Muscle of back (tissue), 11 donors: ENCODE data around the gene S100PBP. TPM values are rescaled to one million over a fixed set of nuclear protein-coding genes. Genes with fewer than 3 reads are reported as not detected.

Source experiments
- DNase-seq, 3 donors: peaks; one replicate each; pipeline versions ENCODE4 v3.0.0 to v3.0.0-alpha.2; 2013
- polyA plus RNA-seq, 10 donors: library from polyadenylated mRNA; unstranded; fragments of 120-200 nt; gene quantifications; one replicate each; pipeline ENCODE4 v1.2.1, GENCODE V29; 2013; ENCODE audit not compliant: insufficient read length in 10 of 10

Gene S100PBP
- polyA plus RNA-seq, 10 donors = 16.9 to 38.8 (median 24.4) TPM

- DNase-seq = peak in 1 of 3 donors; percentile 7
These were observed 1.5 kb downstream of the S100PBP start for GRCh38 chr1:32818804-32819541.

DNA sequence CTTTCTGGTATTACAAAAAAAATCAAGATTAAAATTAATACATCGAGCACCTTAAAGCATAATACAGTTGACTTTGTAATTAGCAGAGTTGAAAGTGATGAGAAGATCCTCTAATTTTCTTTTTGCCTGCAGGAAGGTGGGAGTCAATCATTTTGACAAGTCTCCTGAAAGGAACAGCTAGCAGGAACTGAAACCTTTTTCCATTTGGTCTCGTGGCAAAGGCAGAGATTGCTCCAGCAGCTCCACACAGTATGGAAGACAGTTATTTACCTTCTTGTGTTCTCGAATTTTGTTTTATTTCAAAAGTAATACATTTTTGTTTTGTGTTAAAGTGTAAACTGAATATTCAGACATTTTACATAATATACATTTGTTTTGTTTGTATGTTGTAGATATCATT is 7.7 kb downstream of the S100PBP start:
- no peak for DNase-seq

DNA sequence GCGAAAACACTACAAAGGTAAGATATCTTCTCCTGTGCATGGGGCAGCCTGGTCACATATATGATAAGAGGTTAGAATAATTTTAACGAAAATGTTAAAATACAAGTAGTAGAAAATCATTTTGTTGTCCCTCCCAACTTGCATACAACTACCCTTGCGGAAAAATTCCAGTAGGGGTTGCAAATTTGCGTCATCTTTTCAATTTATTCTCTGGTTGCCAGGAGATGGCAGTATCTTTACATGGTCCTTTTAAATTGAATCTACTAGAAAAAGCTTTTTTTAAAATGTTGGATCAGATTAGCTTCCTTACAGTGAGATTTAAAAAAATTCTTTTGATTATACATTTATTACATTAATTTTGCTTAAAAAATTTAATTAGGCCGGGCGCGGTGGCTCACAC is 10.9 kb downstream of the S100PBP start:
- peak; percentile 21 to 61 (median 36) for DNase-seq

GRCh38 chr1:32830092-32830852 is 12.8 kb downstream of the S100PBP start:
- DNase-seq = no peak

DNA sequence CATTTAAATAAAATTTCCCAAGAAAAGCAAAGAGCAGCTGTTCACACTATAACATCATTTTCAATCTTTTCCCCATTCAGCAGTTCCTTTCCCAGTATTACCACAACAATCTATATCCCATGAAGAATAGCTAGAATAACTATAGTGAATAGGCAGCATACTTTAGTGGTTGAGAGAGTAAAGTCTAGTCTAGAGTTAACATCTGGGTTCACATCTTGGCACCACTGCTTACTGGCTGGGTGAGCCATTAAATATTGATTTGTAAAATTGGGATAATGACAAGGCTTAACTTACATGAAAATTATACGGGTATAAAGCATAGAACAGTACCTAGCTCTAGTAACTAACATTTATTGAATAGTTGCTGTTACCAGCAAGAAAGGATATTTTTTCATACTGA is 14.4 kb downstream of the S100PBP start:
- DNase-seq = no peak

DNA sequence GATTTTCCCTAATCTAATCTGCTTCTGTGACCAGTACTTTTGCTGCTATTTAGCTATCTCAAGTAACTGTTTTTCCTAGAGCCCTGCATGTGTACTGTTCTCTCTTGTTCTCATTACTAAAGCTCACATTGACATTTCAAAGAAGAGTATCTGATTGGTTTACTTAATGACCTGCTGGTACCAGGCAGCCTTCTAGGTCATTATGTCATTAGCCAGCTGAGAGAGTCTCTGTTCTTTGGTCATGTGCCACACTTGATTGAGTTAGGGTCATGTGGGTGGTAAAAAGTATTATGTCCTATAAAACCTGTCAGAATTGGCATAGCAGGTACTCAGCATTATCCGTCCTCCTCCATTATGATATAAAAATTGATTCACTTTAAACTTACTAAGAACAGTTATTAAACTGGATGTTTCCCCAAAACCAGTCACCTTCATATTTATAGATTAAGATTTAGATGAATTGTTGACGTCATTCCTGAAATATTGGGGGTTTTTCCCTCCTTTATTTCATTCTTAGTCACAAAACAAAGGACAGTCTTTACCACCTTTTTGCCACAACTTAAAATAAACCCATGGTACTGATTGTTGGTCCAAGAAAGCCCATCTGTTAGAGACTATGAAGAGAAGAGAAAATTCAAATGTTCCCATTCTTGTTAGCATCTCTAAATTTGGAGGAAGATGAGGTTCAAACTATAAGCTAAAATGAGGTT is 31.1 kb downstream of the S100PBP start:
- DNase-seq = no peak

DNA sequence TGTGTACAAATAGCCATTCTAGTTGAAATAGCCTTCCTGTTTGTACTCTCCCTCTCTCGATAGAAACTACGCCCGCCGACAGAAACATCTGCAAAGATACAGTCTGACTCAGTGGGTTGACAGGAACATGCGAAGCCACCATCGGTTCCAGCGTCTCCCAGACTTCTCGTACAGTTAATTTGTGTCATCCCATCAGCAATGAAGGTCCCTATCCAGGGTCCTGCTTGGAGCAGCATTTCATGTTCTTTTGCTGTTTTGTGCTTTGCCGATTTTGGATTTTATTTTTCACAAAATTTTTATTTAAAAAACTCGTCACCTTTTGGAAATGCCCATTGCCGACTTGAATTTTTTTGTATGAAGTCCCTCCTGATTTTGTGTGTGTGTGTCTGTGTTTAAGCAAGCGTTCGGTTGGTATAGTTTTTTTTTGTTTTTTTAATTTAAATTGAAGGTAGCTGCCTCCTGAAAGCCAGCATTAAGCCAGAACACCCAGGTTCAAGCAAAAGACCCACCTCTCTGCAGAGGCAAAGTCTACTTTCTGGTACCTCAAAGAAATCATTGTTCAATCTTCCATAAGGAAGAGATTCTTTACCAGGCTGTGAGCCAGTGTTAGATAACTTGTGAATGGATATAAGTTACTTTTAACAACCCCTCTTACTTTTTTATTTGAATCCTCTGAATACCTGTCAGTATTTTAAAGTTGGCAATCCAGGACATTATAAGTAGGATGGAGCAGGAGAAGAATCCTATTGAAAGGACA is 38.6 kb downstream of the S100PBP start:
- no peak for DNase-seq

- DNase-seq = no peak
These were observed 40.7 kb downstream of the S100PBP start for GRCh38 chr1:32858136-32858535.

DNA sequence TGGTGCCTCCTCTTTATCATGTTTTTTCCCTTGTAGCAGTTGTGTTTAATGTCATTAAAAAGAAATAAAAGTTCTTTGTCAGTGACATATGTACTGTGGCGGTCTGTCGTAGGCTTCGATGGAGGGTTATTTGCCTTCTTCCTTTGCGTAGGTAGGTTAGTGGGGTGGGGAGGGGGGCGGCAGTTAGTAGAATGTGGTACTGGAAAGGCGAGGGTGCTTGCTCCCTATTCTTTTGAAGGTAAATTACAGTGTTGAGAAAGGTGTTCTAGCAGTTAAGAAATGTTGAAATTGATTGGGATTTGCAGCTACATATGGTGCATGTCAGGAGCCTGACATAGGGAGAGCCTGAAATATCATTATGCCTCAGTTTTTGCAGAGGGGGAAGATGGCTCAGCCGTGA is 41.3 kb downstream of the S100PBP start:
- no peak for DNase-seq

- no peak for DNase-seq
These were observed 42.5 kb downstream of the S100PBP start for GRCh38 chr1:32859915-32860314.

DNA sequence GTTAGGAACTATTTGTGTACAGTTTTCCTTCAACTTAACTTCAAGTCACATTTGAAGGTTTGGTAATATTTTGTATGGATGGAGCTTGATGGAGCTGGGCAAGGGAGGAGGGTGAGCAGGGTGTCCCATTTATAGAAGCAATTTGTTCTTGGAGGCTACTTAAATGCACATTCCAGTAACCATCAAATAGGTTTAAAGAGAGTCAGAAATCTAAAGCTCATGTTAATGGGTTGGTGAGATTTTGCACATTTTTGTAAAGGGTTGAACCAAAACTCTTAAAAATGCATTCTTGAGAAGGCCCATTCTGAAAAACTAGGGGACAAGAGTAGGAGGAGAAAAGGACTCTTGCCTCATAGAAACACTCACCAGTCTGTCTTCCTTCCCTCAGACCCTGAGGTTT is 43.1 kb downstream of the S100PBP start:
- DNase-seq = no peak

- no peak for DNase-seq
These were observed 44.6 kb downstream of the S100PBP start for GRCh38 chr1:32861904-32862695.

DNA sequence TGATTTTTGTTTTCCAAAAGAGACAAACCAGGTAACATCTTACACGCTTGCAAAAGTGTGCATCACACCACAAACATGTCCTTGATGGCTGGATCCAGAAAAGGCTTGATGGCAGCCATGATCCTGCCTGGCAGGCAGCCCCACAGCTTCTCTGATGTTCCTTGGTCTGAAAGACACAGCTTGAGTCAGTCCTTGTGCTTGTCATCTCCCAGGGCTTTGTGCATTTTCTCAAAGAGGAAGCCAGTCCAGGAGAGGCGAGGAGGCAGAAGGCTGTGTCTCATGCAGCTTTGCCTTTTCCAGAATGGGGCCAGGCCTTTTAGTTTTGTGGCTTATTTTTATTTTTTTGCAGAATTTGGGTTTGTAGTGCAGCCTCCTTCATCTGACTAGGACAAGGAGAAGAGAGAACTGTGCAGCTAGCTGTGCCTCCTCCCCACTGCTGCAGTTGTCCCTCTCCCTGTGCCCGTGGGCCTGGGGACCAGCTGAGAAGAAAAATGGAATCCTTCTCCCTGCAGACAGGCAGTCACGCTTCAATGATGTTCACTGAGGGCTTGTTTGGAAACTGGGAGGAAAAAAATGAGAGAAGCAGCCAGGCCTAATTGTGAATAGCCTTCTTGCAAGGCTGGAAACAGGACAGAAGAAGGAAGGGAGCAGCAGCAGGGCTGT is 45.9 kb downstream of the S100PBP start:
- DNase-seq = no peak

GRCh38 chr1:32863881-32864245 is 46.4 kb downstream of the S100PBP start:
- no peak for DNase-seq

GRCh38 chr1:32864375-32865019 is 47.0 kb downstream of the S100PBP start:
- DNase-seq = no peak

- no peak for DNase-seq
These were observed 48.4 kb downstream of the S100PBP start for GRCh38 chr1:32865639-32866405.

DNA sequence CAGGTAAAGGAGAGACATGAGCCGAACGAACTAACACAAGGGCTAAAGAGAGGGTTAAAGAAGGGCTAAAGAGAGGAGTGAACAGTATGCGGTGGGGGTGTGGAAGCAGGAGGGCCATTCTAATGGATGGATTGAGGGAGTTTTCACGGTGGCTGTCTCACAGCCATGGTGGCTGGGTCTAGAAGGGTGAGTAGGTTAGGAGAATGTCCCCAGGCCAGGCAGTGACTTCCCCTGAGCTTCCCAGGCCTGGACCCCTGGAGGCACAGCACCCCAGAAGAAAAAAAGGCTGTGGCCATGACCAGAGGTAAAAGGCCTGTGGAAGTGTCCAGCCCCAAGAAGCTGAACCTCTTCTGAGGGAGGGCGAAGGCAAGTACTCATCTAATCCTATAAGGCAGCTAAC is 49.7 kb downstream of the S100PBP start:
- DNase-seq = no peak

GRCh38 chr1:32867671-32868070 is 50.2 kb downstream of the S100PBP start:
- DNase-seq = no peak

DNA sequence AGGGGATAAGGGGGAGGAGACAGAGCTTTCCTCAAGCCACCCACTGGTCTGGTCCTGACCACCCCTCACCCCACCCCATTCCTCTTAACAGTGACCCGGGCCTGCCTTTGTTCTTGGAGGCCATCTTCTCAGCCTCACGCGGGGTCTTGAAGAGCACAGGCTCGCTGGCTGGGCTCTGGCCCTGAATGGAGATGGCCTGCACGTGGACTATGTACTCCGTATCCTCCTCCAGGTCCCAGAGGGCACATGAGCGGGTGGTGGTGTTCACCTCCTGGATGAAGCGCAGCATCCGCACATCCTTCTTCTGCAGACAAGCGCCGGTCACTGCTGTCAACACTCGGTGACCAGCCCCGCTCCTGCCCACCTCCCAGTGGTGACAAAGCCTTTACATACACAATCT is 50.6 kb downstream of the S100PBP start:
- no peak for DNase-seq
